ENCODE results near the gene SPC25. TPM values are rescaled to one million over a fixed set of nuclear protein-coding genes. Genes with fewer than 3 reads are reported as not detected.

Gene SPC25
- total RNA-seq, 1 experiment from 2014 or later = 64.3 TPM

GRCh38 chr2:168853471-168853870 is 36.8 kb downstream of the SPC25 start:
- H3K4me1 ChIP-seq (ENCODE audit: insufficient read depth, low read length, poor library complexity, severe bottlenecking) = no peaks in the 10 kb centered on the region
- no peaks in the 10 kb centered on the region for H3K9me3 ChIP-seq (ENCODE audit: low read depth, low read length, poor library complexity, severe bottlenecking)
- no peak for TF ChIP-seq CTCF (conservative IDR thresholded peaks at IDR 0.05; ENCODE audit: low read depth, low read length)
- no peak for TF ChIP-seq EZH2 (IDR thresholded peaks at IDR 0.05; ENCODE audit: borderline replicate concordance, low read depth, low read length, poor library complexity, severe bottlenecking)
- ChIA-PET POLR2A (ENCODE audit: low non-redundant PET) (no interaction called here), CTCF (no interaction called here)
- H3K27me3 ChIP-seq (replicated peaks; ENCODE audit: insufficient read depth, low read depth, low read length, poor library complexity) = no peaks in the 10 kb centered on the region
- intact Hi-C loops (cut with micrococcal nuclease; ENCODE audit: unreplicated experiment) = no loop called here
- H3K27ac ChIP-seq (ENCODE audit: low read depth, low read length, poor library complexity, severe bottlenecking) = no peak overlapping the region
- no peak for DNase-seq (ENCODE audit: low spot score)
- no peaks in the 10 kb centered on the region for H3K36me3 ChIP-seq (ENCODE audit: insufficient read depth, low read length, poor library complexity, severe bottlenecking)
- H3K4me3 ChIP-seq (ENCODE audit: low read depth, low read length, poor library complexity, severe bottlenecking) = no peak overlapping the region
- BruUV-seq (replicated peaks) = no TSS peak

GRCh38 chr2:168852481-168852880 is 37.7 kb downstream of the SPC25 start:
- POLR2A ChIA-PET (ENCODE audit: low non-redundant PET) = no interaction called here

GRCh38 chr2:168851674-168852320 is 38.4 kb downstream of the SPC25 start:
- no peaks in the 10 kb centered on the region for H3K27me3 ChIP-seq (replicated peaks; ENCODE audit: insufficient read depth, low read depth, low read length, poor library complexity)
- H3K4me1 ChIP-seq (ENCODE audit: insufficient read depth, low read length, poor library complexity, severe bottlenecking) = no peaks in the 10 kb centered on the region
- TF ChIP-seq CTCF (conservative IDR thresholded peaks at IDR 0.05; ENCODE audit: low read depth, low read length) = no peak
- no peak for TF ChIP-seq EZH2 (IDR thresholded peaks at IDR 0.05; ENCODE audit: borderline replicate concordance, low read depth, low read length, poor library complexity, severe bottlenecking)
- DNase-seq (ENCODE audit: low spot score) = peak; percentile 45
- BruUV-seq (replicated peaks) = no TSS peak
- no peak overlapping the region for H3K4me3 ChIP-seq (ENCODE audit: low read depth, low read length, poor library complexity, severe bottlenecking)
- intact Hi-C loops (cut with micrococcal nuclease; ENCODE audit: unreplicated experiment) = no loop called here
- ChIA-PET CTCF (no interaction called here), POLR2A (ENCODE audit: low non-redundant PET) (no interaction called here)
- no peaks in the 10 kb centered on the region for H3K36me3 ChIP-seq (ENCODE audit: insufficient read depth, low read length, poor library complexity, severe bottlenecking)
- H3K27ac ChIP-seq (ENCODE audit: low read depth, low read length, poor library complexity, severe bottlenecking) = no peak overlapping the region
- H3K9me3 ChIP-seq (ENCODE audit: low read depth, low read length, poor library complexity, severe bottlenecking) = no peaks in the 10 kb centered on the region

More at GRCh38 chr2:168852481-168852880, 37.7 kb downstream of the SPC25 start:
- H3K36me3 ChIP-seq (ENCODE audit: insufficient read depth, low read length, poor library complexity, severe bottlenecking) = no peaks in the 10 kb centered on the region
- no peak for DNase-seq (ENCODE audit: low spot score)
- no peak overlapping the region for H3K4me3 ChIP-seq (ENCODE audit: low read depth, low read length, poor library complexity, severe bottlenecking)
- no peaks in the 10 kb centered on the region for H3K4me1 ChIP-seq (ENCODE audit: insufficient read depth, low read length, poor library complexity, severe bottlenecking)
- TF ChIP-seq EZH2 (IDR thresholded peaks at IDR 0.05; ENCODE audit: borderline replicate concordance, low read depth, low read length, poor library complexity, severe bottlenecking) (no peak), CTCF (conservative IDR thresholded peaks at IDR 0.05; ENCODE audit: low read depth, low read length) (no peak)
- BruUV-seq (replicated peaks) = no TSS peak
- H3K9me3 ChIP-seq (ENCODE audit: low read depth, low read length, poor library complexity, severe bottlenecking) = no peaks in the 10 kb centered on the region
- no peak overlapping the region for H3K27ac ChIP-seq (ENCODE audit: low read depth, low read length, poor library complexity, severe bottlenecking)
- intact Hi-C loops (cut with micrococcal nuclease; ENCODE audit: unreplicated experiment) = no loop called here
- no peaks in the 10 kb centered on the region for H3K27me3 ChIP-seq (replicated peaks; ENCODE audit: insufficient read depth, low read depth, low read length, poor library complexity)
- CTCF ChIA-PET = no interaction called here

All from A673 (cell line).